GM06990 (cell line): ENCODE results near the gene PRR35.

Source experiments
- DNase-seq: peaks from one replicate; pipeline ENCODE4 v3.0.0-alpha.2; 2011; ENCODE audit not compliant: insufficient read length; ENCODE audit errors: extremely low read depth
- H3K27me3 ChIP-seq: replicated peaks from 2 replicates; pipeline ENCODE4 v1.6.0; 2011; ENCODE audit warnings: low read length; ENCODE audit not compliant: control insufficient read depth, insufficient read depth
- H3K36me3 ChIP-seq: 2 replicates; pipeline ENCODE4 v1.5.1; 2011; ENCODE audit warnings: low read length; ENCODE audit not compliant: control insufficient read depth, insufficient read depth
- H3K4me3 ChIP-seq: replicated peaks from 2 replicates; pipeline ENCODE4 v1.5.1; 2011; ENCODE audit warnings: low read depth, mild to moderate bottlenecking, control low read depth, low read length
- CTCF ChIP-seq: IDR thresholded peaks from 2 replicates; pipeline ENCODE4 v1.5.1; 2011; ENCODE audit warnings: low read length, control low read depth, mild to moderate bottlenecking, inconsistent platforms; ENCODE audit not compliant: insufficient read depth, poor library complexity, severe bottlenecking

PRR35 gene

GRCh38 chr16:577796-578195 is 17.6 kb downstream of the PRR35 start:
- no peak for TF ChIP-seq CTCF
- H3K4me3 ChIP-seq, result no peak overlapping the region
- no peaks in the 10 kb centered on the region for H3K27me3 ChIP-seq
- DNase-seq, result no peak
- peaks cover 5% of the 10 kb centered on the region for H3K36me3 ChIP-seq

GRCh38 chr16:578232-578869 is 18.2 kb downstream of the PRR35 start:
- Histone ChIP-seq H3K27me3 (no peaks in the 10 kb centered on the region), H3K4me3 (no peak overlapping the region), H3K36me3 (peaks cover 5% of the 10 kb centered on the region)
- TF ChIP-seq CTCF, result no peak
- no peak for DNase-seq

GRCh38 chr16:578870-579405 is 18.7 kb downstream of the PRR35 start:
- Histone ChIP-seq H3K27me3 (no peaks in the 10 kb centered on the region), H3K4me3 (peak overlapping the region; percentile 15; the same call in 1 of the 2 replicates), H3K36me3 (peaks cover 5% of the 10 kb centered on the region)
- DNase-seq, result peak; percentile 78
- peak; percentile 97 for TF ChIP-seq CTCF

- no peaks in the 10 kb centered on the region; the same call in 1 of the 2 replicates for H3K36me3 ChIP-seq
- H3K4me3 ChIP-seq, result no peak overlapping the region
- no peak for TF ChIP-seq CTCF
- H3K27me3 ChIP-seq, result no peaks in the 10 kb centered on the region
- no peak for DNase-seq
Measured at GRCh38 chr16:580141-580945, 20.1 kb downstream of the PRR35 start.

GRCh38 chr16:580946-581498 is 20.8 kb downstream of the PRR35 start:
- Histone ChIP-seq H3K27me3 (no peaks in the 10 kb centered on the region), H3K4me3 (no peak overlapping the region), H3K36me3 (no peaks in the 10 kb centered on the region; the same call in 1 of the 2 replicates)
- TF ChIP-seq CTCF, result no peak
- no peak for DNase-seq
